ENCODE data around the gene ZNF668. TPM values are rescaled to one million over a fixed set of nuclear protein-coding genes. Genes with fewer than 3 reads are reported as not detected.

Gene ZNF668
- total and polyA plus RNA-seq, 2 of the 4 experiments (the other 2 are of a cell fraction) = 4.5 to 11.6 TPM

- intact Hi-C loops (cut with micrococcal nuclease) = no loop called here
- Histone ChIP-seq H2BK5ac (ENCODE audit: low read depth, low read length, poor library complexity, severe bottlenecking) (peak overlapping the region; percentile 63), H3K4me1 (ENCODE audit: control insufficient read depth, insufficient read depth, low read length) (peaks cover 5% of the 10 kb centered on the region), H2AFZ (replicated peaks; ENCODE audit: low read length, poor library complexity) (no peak overlapping the region), H2AK5ac (ENCODE audit: low read depth, low read length) (0 out of 2 replicates have a peak overlapping the region, but pooled peaks have one; percentile 35), H3K27me3 (ENCODE audit: control insufficient read depth, insufficient read depth, low read length) (no peaks in the 10 kb centered on the region), H4K20me1 (ENCODE audit: insufficient read depth, low read length) (no peaks in the 10 kb centered on the region; the same call in 1 of the 2 replicates), H3K36me3 (ENCODE audit: control insufficient read depth, insufficient read depth, low read length) (peaks cover 32% of the 10 kb centered on the region), H4K91ac (ENCODE audit: insufficient read depth, low read depth, low read length) (no peak overlapping the region; the same call in 1 of the 2 replicates), H3K56ac (ENCODE audit: extremely low read depth, insufficient read depth, low read length) (no peak overlapping the region), H3K9me3 (ENCODE audit: control insufficient read depth, insufficient read depth, low read length) (no peaks in the 10 kb centered on the region), H2BK20ac (ENCODE audit: low read depth, low read length) (no peak overlapping the region), H3K4ac (ENCODE audit: low read depth, low read length) (peak overlapping the region; percentile 65), H4K5ac (ENCODE audit: low read depth, low read length) (peak overlapping the region; percentile 91), H3K79me1 (ENCODE audit: low read depth in 1 of 2, low read length in 2 of 2) (peaks cover 18 to 37% of the 10 kb centered on the region in 2 experiments), H3K9me1 (ENCODE audit: insufficient read depth, low read length) (peaks cover 11% of the 10 kb centered on the region; the same call in 1 of the 2 replicates), H3K14ac (replicated peaks; ENCODE audit: low read depth, low read length) (no peak overlapping the region), H2AK9ac (replicated peaks; ENCODE audit: low read depth, low read length, poor library complexity) (peak overlapping the region; percentile 95), H2BK120ac (ENCODE audit: low read depth, low read length) (no peak overlapping the region), H3K4me3 (ENCODE audit: insufficient read depth, low read depth, low read length) (no peak overlapping the region), H3K18ac (ENCODE audit: low read depth, low read length) (no peak overlapping the region), H3K23ac (ENCODE audit: low read depth, low read length) (0 out of 2 replicates have a peak overlapping the region, but pooled peaks have one; percentile 15), H3K27ac (ENCODE audit: insufficient read depth, low read length) (no peak overlapping the region), H4K8ac (ENCODE audit: low read depth in 2 of 2, low read length in 2 of 2) (peak overlapping the region; percentile 98 to 100), H3K9ac (ENCODE audit: low read depth, low read length) (no peak overlapping the region; the same call in 1 of the 2 replicates), H2BK15ac (ENCODE audit: low read depth, low read length) (no peak overlapping the region), H3K4me2 (ENCODE audit: low read depth, low read length) (peak overlapping the region; percentile 86; the same call in 1 of the 2 replicates)
- ChIA-PET CTCF (no interaction called here), POLR2A (ENCODE audit: unreplicated experiment) (no interaction called here)
- dilution Hi-C loops (cut with HindIII; ENCODE audit: low sequenced_read_pairs, unreplicated experiment) = no loop called here
- TF ChIP-seq CTCF (conservative IDR thresholded peaks at IDR 0.05; ENCODE audit: low read depth, low read length) = no peak
- no peak for TF ChIP-seq ELK1 (IDR thresholded peaks at IDR 0.05; ENCODE audit: borderline replicate concordance, low read depth, low read length)
- no peak for TF ChIP-seq RFX5 (IDR thresholded peaks at IDR 0.05; ENCODE audit: low read depth, low read length)
- TF ChIP-seq MXI1 (IDR thresholded peaks at IDR 0.05; ENCODE audit: borderline replicate concordance, low read depth, low read length) = no peak
- TF ChIP-seq MAZ (IDR thresholded peaks at IDR 0.05; ENCODE audit: borderline replicate concordance, low read depth, low read length) = no peak
- no peak for TF ChIP-seq POLR2A (IDR thresholded peaks at IDR 0.05; ENCODE audit: low read depth, low read length)
- no peak for TF ChIP-seq BHLHE40 (IDR thresholded peaks at IDR 0.05; ENCODE audit: low read depth, low read length)
- no peak for TF ChIP-seq CHD1 (IDR thresholded peaks at IDR 0.05; ENCODE audit: low read depth, low read length)
- TF ChIP-seq SMC3 (IDR thresholded peaks at IDR 0.05; ENCODE audit: low read depth, low read length) = no peak
- no peak for TF ChIP-seq MAFK (IDR thresholded peaks at IDR 0.05; ENCODE audit: low read depth, low read length)
- TF ChIP-seq RAD21 (IDR thresholded peaks at IDR 0.05; ENCODE audit: low read length) = no peak
- no peak for TF ChIP-seq USF2 (IDR thresholded peaks at IDR 0.05; ENCODE audit: low read depth, low read length)
- TF ChIP-seq FOS (IDR thresholded peaks at IDR 0.05; ENCODE audit: low read depth, low read length) = no peak
- TF ChIP-seq CEBPB (IDR thresholded peaks at IDR 0.05; ENCODE audit: low read depth, low read length) = no peak
- no peak for TF ChIP-seq NFE2L2 (IDR thresholded peaks at IDR 0.05; ENCODE audit: low read depth, low read length)
- TF ChIP-seq RCOR1 (IDR thresholded peaks at IDR 0.05; ENCODE audit: insufficient replicate concordance, low read length) = no peak
- DNase-seq = no peak
- 79% methylated on average over 2 of the region's 6 CpGs; no CpG with 5 or more reads in 1 of the 2 experiments for WGBS, 2 experiments (ENCODE audit: extremely low coverage in 2 of 2, insufficient read length in 1 of 2)
- no TSS peak for BruUV-seq (replicated peaks)
- in situ Hi-C loops (cut with MboI; ENCODE audit: low sequenced_read_pairs) = no loop called here
- no peak for ATAC-seq (ENCODE audit: low read depth)
These were observed 33.4 kb upstream of the ZNF668 start for GRCh38 chr16:31107465-31107867.

All from IMR-90 (cell line).